ENCODE results near the gene LRRC46. TPM values are rescaled to one million over a fixed set of nuclear protein-coding genes. Genes with fewer than 3 reads are reported as not detected.

Gene LRRC46, protein sequence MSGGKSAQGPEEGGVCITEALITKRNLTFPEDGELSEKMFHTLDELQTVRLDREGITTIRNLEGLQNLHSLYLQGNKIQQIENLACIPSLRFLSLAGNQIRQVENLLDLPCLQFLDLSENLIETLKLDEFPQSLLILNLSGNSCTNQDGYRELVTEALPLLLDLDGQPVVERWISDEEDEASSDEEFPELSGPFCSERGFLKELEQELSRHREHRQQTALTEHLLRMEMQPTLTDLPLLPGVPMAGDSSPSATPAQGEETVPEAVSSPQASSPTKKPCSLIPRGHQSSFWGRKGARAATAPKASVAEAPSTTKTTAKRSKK
- under 0.01 and 0.20 TPM in 2 replicates for total RNA-seq

DNA sequence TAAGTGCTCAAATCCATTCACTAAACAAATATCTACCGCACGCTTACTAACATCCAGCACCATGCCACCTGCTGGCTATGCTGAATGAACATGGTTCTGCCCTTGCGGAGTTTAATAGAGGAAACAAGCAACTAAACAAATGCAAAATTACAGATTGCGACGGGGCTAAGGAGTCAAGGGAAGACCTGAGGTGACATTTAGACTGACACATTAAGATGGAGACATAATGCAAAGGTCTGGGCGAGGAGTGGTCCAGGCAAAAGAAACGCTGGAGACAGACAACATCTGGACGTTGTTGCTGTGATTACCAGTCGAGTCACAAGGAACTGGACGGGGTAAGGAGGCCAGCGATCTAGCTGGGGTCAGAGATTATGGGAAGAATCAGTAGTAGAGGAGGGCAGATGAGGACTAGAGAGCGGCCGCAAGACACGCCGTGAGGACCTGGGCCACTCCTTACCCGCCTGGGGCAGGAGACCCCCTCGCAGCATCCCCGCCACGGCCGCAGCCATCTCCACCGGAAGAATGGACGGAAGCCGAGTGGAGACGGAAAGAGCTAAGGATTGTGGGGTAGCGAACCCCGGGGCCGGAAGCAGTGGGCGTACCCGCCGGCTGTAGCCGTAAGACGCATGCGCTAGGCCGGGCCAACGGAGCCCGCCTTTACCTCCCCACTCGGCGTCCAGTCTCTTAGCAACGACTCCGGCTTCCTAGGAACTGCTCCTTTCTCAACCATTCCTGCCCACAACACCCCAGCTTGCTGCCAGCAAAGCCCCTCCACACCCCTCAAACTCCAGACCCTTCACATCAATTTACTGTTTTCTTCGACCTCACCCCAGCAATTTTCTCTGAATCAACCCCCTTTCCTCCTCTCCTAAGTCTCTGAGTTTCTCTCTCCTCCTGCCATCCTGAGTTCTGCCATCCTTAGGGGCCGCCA lies at the start of gene LRRC46, which contains the start of gene MRPL10:
Gene LRRC46, plus strand, starts transcription at position 668 of the 931 bp plus-strand sequence. CDS start 320 bp downstream, outside the sequence.
Gene MRPL10, minus strand, starts transcription at position 539 of the 931 bp plus-strand sequence. Its CDS starts 30 bp downstream, at position 509.

DNA sequence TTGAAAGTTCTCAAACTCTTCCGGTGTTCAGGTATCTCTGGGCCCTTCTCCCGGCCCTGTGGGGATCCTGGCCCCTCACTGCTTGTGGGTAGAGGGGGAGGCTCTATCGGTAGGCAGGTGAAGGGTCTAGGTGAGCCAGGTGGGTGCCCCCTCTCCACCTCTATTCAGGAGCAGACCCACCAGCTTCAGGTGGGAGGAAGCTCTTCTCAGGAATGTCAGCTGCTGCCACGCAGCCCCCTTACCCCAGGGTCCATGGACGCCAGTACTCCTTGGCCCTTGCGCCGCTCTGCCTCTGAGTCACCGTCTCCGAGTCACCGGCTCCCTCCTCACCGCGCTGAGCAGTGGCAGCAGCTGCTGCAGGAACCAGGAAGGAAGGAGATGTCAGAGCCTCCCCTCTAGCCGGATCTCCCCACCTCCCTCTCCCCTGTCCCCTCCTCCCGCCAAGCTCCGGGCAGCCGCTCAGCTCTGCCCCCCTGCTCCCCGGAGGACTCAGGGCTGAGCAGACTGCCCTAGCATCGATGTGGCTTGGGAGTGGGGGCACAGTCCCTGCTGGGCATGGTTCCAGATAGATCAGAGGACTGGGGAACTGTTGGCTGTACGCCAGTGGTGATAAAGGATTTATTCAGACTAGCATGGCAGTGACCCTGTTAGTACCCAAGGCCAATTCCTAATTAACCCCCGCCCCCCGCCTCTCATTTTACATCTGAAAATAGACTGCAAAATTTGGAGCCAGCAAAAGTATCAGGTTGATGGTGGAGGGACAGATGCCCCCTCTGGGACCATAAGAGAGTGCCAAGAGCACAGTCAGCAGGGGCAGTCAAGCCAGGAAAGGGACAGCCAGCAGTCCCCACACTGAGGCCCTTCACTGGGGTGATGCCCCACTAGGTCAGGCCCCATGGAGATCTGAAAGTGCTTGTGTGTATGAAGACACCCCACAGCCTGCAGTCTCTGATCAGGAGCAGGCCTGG lies 9.8 kb upstream of the LRRC46 start, which contains the start of gene OSBPL7:
Gene OSBPL7, minus strand, starts transcription at position 371 of the 968 bp plus-strand sequence. CDS start 1,516 bp downstream, outside the sequence.

DNA sequence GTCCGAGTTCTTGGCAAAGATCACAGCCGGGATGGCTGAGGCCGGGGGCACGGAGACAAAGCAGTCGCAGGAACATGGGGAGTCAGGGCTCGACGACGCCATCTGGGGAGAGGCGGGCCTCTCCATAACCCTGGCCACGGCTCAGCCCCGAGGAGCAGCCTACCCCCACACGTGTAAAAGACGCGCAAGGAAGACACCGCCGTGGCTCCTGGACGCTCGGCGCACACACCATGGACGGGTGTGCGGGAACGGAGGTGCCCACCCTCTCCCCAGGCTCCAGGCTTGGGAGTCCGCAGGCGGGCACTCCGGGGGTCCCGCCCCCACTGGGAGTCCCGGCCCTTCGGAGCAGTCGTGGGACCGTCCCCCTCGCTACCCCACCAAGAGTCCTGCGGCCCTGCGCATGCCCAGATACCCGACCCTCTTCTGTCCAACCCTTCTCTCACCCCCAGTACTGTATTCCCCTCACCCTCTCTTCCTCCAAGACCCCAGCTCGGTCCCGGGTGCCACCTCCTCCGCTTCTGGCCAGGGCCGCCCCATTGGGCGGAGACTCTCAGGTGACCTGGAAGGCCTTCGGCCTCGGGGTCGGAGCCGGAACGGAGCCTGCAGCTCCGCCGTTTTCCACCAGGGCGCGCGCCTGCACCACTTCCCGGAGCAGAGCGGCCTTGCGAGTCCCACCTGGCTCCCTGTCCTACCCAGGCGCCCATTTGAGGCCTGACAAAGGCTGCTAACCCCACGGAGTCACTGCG lies 9.4 kb downstream of the LRRC46 start, which contains the start of gene SCRN2:
Gene SCRN2, minus strand, starts transcription at position 532 of the 746 bp plus-strand sequence. Its CDS starts 430 bp downstream, at position 102.

DNA sequence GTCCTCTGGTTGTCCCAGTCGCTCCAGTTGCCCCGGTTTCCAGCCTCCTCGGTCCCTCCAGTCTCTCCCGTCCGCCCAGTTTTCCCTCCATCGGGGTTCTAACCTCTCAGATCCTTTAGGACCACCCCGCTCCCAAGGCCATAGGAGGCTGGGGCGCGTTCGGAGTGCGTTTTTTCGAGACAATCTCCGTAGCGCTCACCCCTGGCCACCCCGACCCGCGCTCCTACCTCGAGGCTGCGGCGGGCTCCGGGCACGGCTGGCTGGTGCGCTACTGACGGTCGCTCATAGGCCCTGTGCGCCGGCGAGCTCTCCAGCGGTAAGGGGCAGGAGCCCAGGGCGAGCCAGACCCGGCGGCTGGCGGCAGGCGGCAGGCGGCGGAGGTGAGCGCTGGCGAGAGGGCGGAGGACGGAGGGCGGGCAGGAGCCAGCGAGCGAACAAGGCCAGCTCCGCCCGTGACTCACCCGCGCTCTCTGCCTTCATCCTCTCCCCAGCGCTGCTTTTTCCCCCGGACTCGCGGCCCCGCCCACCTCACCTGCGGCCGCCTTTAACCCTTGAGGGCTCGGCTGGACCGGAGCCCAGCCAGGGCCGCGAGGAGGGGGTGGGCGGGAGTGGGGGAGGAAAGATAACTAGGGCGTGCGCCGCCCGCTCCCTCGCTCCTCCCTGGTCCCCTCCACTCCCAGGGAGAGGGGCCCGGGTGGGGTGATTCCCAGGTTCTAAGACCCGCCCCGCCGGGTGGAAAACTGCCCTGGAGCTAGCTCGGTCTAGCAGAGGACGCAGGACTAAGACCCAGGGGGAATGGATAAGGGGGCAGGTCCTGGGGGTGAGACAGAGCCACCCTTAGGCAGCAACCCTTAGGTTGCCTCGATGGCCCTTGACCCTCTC lies 19.5 kb downstream of the LRRC46 start, which contains the start of gene SP6:
Gene SP6, minus strand, starts transcription at position 472 of the 882 bp plus-strand sequence. CDS start 2,734 bp downstream, outside the sequence.

Other genes starting within 250 kb of the LRRC46 start
- 296 and 476 TPM in 2 replicates for gene KPNB1, start 181.8 kb upstream of the LRRC46 start, total RNA-seq
- gene TBKBP1, start 137.5 kb upstream of the LRRC46 start, total RNA-seq = 6.6 and 9.6 TPM in 2 replicates
- 2.6 and 3.7 TPM in 2 replicates for gene TBX21, start 98.4 kb upstream of the LRRC46 start, total RNA-seq
- gene OSBPL7, start 9.9 kb upstream of the LRRC46 start, total RNA-seq = 3.7 and 4.0 TPM in 2 replicates
- gene MRPL10, start 129 bp upstream of the LRRC46 start, total RNA-seq = 40.3 and 41.9 TPM in 2 replicates
- 23.1 and 30.5 TPM in 2 replicates for gene SCRN2, start 9.6 kb downstream of the LRRC46 start, total RNA-seq
- under 0.01 TPM in 2 replicates for gene SP6, start 19.5 kb downstream of the LRRC46 start, total RNA-seq
- 0.73 and 2.2 TPM in 2 replicates for gene SP2, start 64.6 kb downstream of the LRRC46 start, total RNA-seq
- gene PNPO, start 109.9 kb downstream of the LRRC46 start, total RNA-seq = 28.7 and 42.4 TPM in 2 replicates
- not detected in 2 replicates for gene PRR15L, start 126.2 kb downstream of the LRRC46 start, total RNA-seq
- gene CDK5RAP3, start 139.4 kb downstream of the LRRC46 start, total RNA-seq = 31.5 and 37.1 TPM in 2 replicates
- 24.8 and 44.1 TPM in 2 replicates for gene COPZ2, start 206.1 kb downstream of the LRRC46 start, total RNA-seq
- 59.2 and 71.4 TPM in 2 replicates for gene NFE2L1, start 216.7 kb downstream of the LRRC46 start, total RNA-seq

All from subcutaneous preadipocyte (primary cell).